Cerebellar cortex (tissue), 1 donor: Measurements from ENCODE around the gene NF2.
"Not testable (repeated sequence)": the region's sequence is repeated elsewhere in the genome, so short reads cannot be mapped to it uniquely, and the experiment has no call there.

Source experiments
- DNase-seq: peaks from one replicate; pipeline ENCODE4 v3.0.0-alpha.2; 2015; ENCODE audit warnings: low spot score

Gene NF2

DNA sequence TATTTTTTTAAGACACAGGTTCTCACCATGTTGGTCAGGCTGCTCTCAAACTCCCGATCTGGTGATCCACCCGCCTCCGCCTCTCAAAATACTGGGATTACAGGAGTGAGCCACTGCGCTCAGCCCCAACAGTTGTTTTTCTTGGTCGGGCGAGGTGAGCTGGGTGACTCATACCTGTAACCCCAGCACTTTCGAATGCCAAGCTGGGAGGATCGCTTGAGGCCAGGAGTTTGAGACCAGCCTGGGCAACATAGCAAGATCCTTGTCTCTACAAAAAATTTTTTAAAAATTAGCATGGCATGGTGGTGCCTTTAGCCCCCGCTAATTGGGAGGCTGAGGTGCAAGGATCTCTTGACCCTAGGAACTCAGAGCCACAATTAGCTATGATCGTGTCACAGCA is 7.0 kb upstream of the NF2 start:
- DNase-seq, result no peak

DNA sequence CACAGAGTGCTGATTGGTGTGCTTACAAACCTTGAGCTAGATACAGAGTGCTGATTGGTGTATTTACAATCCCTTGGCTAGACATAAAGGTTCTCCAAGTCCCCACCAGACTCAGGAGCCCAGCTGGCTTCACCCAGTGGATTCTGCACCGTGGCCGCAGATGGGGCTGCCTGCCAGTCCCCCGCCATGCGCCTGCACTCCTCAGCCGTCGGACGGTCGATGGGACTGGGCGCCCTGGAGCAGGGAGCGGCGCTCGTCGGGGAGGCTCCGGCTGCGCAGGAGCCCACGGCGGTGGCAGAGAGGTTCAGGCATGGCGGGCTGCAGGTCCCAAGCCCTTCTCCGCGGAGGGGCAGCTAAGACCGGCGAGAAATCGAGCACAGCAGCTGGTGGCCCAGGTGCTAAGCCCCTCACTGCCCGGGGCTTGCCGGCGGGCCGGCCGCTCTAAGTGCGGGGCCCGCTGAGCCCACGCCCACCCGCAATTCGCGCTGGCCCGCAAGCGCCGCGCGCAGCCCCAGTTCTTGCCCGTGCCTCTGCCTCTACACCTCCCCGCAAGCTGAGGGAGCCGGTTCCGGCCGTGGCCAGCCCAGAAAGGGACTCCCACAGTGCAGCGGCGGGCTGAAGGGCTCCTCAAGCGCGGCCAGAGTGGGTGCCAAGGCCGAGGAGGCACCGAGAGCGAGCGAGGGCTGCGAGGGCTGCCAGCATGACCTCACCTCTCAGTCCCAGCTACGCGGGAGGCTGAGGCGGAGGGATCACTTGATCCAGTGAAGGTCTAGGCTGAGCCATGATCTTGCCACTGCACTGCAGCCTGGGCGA is 5.4 kb upstream of the NF2 start:
- not testable (repeated sequence) for DNase-seq

DNA sequence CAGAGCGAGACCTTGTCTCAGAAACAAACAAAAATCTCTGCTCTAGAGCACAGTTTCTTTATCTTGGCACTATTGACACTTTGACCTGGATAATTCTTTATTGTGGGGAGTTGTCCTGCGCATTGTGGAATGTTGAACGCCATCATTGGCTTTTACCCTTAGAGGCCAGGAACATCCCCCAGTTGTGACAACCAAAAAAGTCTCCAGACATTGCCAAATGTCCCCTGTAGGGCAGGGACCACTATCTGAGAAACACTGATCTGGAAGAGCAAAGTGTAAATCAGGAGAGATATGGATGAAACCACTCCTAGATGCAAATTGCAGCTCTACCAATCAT is 4.8 kb upstream of the NF2 start:
- no peak for DNase-seq

DNA sequence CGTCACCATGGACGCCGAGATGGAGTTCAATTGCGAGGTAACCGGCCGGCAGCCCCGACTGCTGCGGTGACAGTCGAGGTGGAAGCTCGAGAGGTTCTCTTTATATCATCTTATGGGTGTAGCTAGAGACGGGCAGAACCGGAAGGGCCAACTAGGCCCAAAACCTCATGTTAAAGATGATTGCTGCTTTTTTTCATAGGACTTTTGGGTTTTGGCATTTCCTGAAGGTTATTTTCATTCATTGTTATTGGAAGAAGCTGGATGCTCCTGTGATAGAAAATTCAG is 585 bp downstream of the NF2 start:
- DNase-seq, result peak; percentile 45

DNA sequence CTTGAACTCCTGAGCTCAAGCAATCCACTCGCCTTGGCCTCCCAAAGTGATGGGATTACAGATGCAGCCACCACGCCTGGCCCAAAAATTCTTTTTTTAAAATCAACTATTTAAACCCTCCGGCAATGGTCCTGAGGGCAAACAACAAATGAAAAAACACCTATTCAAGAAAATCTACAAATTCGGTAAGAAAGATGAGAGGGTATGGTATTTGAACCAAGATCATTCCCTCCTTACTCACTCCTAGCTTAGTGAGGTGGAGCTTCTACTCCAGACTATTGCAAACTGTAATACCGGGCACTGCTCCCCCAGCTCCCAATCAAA is 2.1 kb downstream of the NF2 start:
- no peak for DNase-seq

DNA sequence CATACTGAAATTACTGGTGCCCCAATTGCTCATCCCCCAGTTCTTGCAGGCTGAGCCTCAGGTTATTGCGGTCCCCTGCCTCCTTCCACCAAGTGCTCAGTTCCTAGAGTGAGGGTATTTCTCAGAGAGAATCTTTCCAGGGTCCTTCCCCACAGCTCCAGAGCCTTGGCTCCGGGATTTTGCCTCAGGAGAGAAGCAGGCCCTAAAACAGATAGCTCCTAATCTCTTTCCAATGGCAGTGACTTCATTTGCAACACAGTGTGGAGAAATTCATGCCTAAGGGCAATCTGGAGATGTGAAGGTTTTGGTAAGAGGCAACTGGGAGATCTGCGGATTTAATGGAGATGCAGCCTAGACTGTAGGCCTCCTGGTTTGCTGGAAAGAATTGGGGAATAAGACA is 2.9 kb downstream of the NF2 start:
- DNase-seq, result no peak

DNA sequence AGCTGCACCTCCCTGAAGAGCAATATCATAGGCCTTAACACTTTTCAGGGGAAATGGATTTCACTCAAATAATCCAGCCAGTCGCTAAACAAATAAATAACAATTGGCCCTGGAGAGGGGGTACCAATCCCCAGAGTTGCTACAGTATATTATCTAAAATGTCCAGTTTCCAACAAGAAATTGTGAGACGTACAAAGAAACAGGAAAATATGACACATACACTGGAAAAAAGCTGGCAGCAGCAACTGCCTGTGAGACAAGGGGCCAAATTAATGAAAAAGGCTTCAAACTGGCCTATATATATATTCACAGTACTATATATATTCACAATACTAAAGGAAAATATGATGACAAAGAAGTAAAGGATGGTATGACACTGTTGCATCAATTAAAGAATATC is 4.0 kb downstream of the NF2 start:
- no peak for DNase-seq

DNA sequence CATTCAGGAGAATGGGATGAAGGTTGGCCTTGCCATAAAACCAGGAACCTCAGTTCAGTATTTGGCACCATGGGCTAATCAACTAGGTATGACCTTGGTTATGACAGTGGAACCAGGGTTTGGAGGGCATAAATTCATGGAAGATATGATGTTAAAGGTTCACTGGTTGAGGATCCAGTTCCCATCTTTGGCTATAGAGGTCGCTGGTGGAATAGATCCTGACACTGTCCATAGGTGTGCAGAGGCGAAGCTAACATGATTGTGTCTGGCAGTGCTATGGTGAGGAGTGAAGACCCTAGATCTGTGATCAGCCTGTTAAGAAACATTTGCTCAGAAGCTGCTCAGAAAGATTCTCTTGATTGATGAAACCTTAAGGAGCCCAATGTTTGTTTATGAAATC is 5.7 kb downstream of the NF2 start:
- DNase-seq, result peak; percentile 36

DNA sequence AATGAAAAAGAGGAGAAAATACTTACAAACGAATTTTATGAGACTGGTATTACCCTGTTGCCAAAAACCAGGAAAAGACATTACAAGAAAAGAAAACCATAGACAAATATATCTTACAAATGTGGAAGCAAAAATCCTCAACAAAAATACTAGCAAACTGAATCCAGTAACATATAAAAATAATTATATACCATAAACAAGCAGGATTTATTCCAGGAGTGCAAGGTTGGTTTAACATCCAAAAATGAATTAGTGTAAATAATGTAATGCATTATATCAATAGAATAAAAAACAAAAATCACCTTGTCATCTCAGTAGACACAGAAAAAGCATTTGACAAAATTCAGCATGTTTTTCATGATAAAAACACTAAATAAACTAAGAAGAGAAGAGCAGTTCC is 7.3 kb downstream of the NF2 start:
- DNase-seq, result no peak

DNA sequence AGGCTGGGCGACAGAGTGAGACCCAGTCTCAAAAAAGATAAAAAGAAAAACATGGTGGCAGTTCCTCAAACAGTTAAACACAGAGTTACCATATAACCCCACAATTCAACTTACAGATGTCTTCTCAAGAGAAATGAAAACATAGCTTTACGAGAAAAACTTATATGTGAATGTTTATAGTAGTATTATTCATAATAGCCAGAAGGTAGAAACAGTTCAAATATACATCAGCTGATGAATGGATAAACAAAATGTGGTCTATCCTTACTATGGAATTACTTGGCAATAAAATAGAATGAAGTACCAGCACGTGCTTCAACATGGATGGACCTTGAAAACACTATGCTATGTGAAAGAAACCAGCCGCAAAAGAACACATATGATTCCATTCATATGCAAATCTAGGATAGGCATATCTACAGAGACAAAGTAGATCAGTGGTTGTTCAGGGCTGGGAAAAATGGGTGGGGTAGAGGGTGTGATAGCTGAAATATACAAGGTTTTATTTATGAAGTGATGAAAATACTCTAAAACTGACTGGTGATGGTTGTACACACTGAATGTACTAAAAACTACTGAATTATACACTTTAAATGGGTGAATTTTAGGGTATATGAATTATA is 12.4 kb downstream of the NF2 start:
- DNase-seq, result no peak

DNA sequence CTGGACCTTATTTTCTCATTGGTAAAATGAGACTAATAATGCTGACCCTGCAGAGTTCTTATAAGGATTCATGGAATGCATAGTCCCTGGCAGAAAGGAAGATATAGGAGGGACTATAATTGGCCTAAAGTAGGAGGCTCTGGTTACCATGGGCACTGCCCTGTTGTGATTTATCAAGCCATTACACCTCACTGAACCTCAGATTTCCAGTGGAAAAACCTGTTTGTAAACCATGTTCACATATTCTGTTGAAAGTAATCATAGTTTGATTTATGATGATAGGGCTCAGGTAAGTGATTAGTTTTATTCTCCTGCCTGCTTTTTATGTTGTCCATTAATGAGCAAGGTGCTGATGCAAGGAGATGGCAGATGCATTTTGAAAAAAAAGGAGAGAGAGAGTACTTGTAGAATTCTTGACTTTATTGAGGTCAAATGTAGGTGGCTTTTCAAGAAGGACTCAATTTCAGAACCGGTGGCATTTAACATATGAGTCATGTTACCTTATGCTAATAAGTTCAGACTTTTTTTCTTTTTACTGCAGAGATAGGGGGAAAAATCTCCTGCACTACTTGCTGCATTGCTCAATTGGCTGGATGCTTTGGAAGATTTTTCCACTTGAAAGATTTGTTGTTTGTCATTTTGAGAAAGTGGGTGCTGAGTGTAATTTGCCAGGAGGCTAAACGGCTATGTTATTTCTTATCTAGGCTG is 14.6 kb downstream of the NF2 start:
- DNase-seq, result no peak

DNA sequence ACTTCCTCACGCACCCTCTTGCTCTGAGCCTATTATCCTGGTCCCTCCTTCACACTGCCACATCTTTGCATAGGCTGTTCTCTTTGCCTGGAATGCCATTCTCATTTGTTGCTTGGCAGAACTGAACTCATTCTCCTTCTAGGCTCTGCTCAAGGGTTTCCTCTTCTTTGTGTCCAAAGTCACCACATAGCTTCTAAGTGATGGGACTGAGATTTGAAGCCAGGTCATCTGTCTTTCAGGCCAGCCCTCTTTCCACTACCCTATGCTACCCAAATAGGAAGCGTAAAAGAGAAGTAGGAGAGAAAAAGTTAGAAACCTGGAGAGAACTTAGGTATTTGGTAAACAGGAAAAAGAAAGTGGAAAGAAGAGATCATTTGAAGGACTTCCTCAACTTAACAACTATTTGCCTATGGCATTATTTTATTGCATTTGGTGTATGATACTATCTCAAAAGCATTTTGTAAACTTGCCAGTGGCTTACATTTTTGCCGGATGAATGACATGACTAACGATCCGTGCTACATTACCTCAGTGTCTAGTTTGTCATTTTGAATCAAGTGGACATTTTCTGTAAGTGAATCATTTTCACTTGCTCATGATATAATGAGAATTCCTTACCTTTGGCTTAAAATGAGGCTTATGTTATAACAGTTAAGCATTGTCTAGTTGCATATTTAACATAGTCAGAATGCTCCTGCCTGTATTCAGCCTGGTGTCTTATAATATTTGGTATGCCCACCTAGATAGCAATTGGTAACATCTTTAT is 18.5 kb downstream of the NF2 start:
- peak; percentile 41 for DNase-seq

DNA sequence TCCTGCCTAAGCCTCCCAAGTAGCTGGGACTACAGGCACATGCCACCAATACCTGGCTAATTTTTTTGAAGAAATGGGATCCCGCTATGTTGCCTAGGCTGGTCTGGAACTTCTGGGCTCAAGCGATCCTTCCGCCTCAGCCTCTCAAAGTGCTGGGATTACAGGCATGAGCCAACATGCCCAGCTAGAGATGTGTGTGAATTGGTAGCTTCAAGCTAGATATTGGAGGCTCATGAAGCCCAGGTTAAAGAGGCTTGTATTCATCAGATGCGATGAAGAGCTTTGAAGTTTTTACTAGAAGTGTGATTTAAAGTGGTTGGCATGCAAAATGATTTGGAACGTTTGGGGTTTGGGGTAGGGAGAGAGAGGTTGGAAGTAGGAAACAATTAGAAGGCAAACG is 19.6 kb downstream of the NF2 start:
- DNase-seq, result no peak

DNA sequence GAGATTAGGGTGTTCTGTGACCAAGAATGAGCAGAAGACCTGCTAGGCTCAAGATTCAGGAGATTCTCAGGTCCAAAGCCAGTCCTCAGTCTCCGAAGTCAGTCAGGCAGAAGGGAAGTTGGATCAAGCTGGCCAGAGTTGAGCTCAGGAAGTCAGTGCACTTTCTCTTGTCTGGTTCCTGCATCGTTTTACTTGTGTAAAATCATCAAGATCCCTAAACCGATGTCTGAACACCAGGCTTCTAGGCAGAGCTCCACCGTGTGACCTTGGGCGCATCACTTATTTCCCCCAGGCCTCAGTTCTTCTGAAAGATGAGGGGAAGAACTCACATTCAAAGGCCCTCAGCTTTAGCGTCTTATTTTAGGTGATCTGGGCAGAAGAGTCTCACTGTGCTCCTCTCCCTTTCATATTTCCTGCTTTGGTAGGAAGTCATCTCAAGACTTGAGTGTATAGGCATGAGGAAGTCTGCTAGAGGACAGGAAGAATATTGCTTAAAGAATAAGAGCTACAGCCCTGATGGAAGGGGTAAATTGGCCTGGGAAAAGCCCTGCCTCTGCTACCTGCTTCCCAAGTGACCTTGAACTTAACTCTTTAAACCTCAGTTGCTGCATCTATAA is 20.2 kb downstream of the NF2 start:
- no peak for DNase-seq

DNA sequence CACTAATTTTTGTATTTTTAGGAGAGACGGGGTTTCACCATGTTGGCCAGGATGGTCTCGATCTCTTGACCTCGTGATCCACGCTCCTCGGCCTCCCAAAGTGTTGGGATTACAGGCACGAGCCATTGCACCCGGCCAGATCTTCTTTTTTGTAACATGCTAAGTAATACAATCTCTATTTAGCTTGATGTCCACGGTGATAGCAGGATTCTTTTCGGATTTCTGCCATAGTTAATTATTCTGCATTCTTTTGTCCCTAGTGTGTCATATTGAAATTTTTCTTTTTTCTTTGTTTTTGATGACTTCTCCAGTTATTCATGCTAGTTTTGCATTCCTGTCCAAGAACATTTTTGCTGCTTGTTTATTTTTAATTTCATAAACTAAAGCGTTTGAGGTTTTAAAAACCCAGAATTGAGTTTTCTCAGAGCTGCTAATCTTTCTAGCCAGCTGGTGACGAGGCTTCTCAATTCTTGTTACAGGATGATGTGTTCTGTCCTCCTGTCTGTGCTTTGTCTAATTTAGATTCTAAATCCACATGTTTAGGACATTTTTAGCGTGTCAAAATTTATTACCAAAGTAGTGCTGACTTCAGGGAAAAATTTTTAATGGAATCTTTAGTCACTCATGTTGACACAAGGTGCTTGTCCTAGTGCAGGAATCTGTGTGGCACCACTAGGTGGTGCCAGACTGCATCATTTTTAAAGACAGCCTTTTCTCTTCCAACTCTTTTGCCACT is 21.8 kb downstream of the NF2 start:
- DNase-seq, result peak; percentile 75

DNA sequence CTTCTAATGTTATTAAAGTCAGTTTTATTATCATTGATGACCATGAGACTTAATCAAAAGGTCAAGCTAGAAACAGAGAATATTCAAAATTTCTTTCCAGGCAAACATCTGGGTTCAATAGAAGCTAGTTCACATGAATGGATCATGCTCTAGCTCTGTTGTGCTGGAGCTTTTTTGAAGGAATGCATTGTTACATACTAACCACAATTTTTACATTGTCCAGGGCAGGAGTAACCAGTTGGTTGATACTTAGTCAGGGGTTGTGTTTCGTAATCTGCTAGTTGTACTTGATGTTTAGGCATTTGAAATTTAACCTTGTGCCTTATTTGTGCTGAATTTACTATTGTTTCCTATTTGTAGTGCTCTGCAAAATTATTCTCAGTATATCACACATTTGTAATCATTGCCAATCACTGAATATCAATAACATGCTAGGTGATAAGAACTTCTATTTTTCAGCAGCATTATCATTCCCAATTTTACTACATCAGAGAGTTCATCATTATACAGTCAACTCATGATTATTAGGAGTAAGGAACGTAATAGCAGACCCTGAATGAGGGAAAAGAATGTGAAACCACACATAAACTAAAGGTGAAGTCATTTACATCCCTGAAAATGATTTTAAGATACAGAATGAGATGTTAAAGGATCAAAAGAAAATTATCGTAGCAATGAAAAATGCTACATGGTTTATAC is 23.2 kb downstream of the NF2 start:
- DNase-seq, result no peak

DNA sequence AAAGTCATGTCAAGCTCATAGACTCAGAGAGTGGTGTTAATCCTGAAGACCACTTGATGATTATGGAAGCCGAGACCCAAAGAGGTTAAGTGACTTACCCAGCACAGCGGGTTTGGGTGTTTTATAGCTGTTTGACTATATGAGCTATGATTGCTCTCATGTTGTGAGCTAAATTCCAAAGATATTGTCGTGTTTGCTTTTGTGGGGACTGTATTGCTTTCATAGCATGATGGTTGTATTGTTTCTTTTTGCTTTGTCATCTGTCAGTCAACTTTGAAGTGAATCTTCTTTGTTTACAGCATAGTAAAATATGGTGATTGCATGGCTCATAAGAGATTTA is 23.7 kb downstream of the NF2 start:
- DNase-seq, result no peak

DNA sequence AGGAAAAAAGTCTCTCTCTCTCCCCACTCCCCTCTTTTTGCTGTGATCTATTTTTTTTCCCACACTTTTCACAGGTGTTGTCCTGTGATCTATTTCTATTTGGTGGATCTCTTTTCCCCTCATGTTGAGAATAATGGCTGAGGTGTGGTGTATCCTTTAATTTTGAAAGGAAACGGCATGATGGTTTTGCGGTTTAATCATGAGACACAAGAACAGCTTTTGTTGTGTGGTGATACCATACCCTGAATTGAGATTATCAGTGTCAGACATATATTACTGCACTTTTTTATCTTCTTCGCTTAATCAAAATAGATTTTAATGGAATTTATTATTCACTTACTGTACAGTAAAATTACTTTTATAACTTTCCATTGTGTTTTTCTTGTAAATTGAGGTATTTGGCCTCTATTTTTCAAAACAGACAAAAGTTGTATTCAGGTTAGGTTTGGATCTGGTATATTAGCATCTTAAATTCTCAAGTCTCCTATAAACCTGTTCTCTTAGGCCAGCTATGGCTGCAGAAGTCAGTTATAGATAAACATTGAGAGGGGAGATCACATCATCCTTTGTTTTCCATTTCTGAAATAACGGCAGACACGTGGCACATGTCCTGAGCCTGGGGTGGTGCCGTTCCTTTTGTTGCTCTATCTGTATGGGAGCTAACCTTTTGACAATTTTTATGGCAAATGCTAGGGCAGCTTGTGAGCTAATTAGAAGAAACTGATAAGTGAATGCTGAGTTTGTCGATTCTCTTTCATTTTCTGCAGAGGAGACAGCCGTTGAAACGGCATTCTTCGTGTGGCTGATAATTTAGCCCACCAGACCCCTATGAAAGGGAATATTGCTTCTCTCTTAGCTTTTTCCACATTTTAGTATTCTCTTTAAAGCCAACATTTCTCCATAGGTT is 25.8 kb downstream of the NF2 start:
- no peak for DNase-seq

DNA sequence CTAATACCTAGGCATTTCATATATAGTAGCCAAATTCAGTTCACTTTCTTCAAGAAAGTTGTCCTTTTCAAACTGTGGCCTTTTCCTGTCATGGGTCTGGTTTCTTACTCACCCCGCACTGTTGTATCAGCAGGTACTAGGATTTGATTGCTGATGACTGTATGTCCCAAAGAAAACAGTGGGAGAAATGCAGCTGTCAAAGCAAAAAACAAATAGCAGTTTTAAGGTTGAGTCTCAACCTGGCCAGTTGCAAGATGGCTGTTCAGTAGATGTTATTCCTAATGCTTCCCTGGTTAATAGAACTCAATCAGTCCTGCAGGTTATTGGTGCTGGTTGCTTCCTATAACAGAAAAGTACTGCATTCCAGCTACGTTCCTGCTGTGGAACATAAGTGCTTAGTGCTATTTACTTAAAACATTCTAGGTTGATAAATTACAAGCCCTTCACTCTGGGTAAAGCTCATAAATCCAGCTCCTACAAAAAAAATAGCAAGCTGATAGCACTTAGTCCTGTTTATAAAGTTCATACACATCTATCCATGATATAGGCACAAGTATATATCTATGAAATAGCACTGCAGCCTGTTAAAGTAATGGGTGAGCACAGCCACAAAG is 26.6 kb downstream of the NF2 start:
- no peak for DNase-seq

DNA sequence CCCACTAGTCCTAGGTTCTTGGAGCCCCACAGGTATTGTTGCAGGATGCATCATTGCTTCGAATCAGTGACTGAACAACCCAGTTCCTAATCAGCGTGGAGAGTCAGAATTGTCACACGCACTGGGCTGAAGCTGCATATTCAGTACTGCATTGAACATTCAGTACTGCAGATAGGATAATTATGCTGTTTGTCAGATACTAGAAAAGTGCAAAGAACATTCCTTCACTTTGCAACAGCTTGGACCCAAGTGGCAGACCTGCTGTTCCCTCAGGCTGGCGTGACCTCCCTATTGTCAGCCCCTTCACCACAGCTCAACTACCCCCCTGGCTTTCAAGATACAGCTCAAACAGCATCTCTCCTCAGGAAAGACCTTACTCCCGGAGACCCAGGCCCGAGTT is 27.6 kb downstream of the NF2 start:
- no peak for DNase-seq
